HCT116 (cell line): ENCODE results near the gene ITGBL1. TPM values are rescaled to one million over a fixed set of nuclear protein-coding genes. Genes with fewer than 3 reads are reported as not detected.

ENCODE experiments used
- ATAC-seq: fragments of 200-7000 bp; cut with Tn5 transposase; 2 replicates; pipeline ENCODE4 v1.9.1; 2020; ENCODE audit warnings: mild to moderate bottlenecking, moderate library complexity
- BruUV-seq: library from RNA; stranded (reverse); fragments of 400-500 nt; replicated peaks from 2 replicates; lab custom pipeline; 2021; lab: Mats Ljungman, UMichigan
- CTCF ChIA-PET: fragments of 300-600 bp; sonication (Branson Sonifier 250); formaldehyde crosslinking; loops from one replicate; lab custom pipeline; 2021; ENCODE audit warnings: antibody characterized with exemption; lab: Charles Lee
- POLR2A ChIA-PET: fragments of 300-600, 350-600 bp; sonication (Branson Sonifier 250); formaldehyde crosslinking; loops from one replicate; lab custom pipeline; 2021; ENCODE audit warnings: antibody characterized with exemption; lab: Charles Lee
- RAD21 ChIA-PET, 2 experiments: fragments of 300-600 bp; sonication (Branson Sonifier 250); formaldehyde crosslinking; loops; one replicate each; lab custom pipeline; 2023; ENCODE audit warnings: low total read pairs in 2 of 2; ENCODE audit not compliant: uncharacterized antibody in 2 of 2, unreplicated experiment in 2 of 2, low non-redundant PET in 1 of 2; lab: Charles Lee
- DNase-seq: peaks from one replicate; pipeline ENCODE4 v3.0.0-alpha.2; 2010; ENCODE audit warnings: low read depth, low spot score
- H2AFZ ChIP-seq: fragments of 200-600 bp; shearing (Covaris generic), sonication (generic); 2 replicates; pipeline ENCODE4 v1.6.1; 2017; ENCODE audit warnings: low read depth, mixed run types, mixed read lengths, antibody characterized with exemption, low read length; ENCODE audit not compliant: poor library complexity, severe bottlenecking
- H3K27ac ChIP-seq: 2 replicates; pipeline ENCODE4 v1.5.1; 2012; ENCODE audit warnings: low read depth, low read length
- H3K27me3 ChIP-seq: fragments of 200-600 bp; sonication (generic); 2 replicates; pipeline ENCODE4 v1.6.1; 2016; ENCODE audit warnings: mixed run types, low read length, mixed read lengths; ENCODE audit not compliant: insufficient read depth
- H3K36me3 ChIP-seq, 2 experiments: fragments of 200-500 bp in 1 of 2; fragments of 200-600 bp in 1 of 2; sonication (Bioruptor generic) in 1 of 2; sonication (generic) in 1 of 2; 2 replicates each; pipeline versions ENCODE4 v1.5.1 to v1.6.1; 2014 to 2016; ENCODE audit warnings: low read length in 2 of 2, inconsistent platforms in 1 of 2, mixed read lengths in 1 of 2, mixed run types in 1 of 2; ENCODE audit not compliant: insufficient read depth in 2 of 2, control insufficient read depth in 1 of 2
- H3K4me1 ChIP-seq, 2 experiments: fragments of 200-600 bp in 1 of 2; sonication (generic) in 1 of 2; 2 replicates each; pipeline versions ENCODE4 v1.5.1 to v1.6.1; 2012 to 2017; ENCODE audit warnings: low read length in 2 of 2, inconsistent platforms in 1 of 2, mild to moderate bottlenecking in 1 of 2, mixed read lengths in 1 of 2, mixed run types in 1 of 2, moderate library complexity in 1 of 2; ENCODE audit not compliant: insufficient read depth in 2 of 2, control insufficient read depth in 1 of 2
- H3K4me2 ChIP-seq: fragments of 200-600 bp; sonication (generic); 2 replicates; pipeline ENCODE4 v1.6.1; 2017; ENCODE audit warnings: mixed run types, low read length, mixed read lengths
- H3K4me3 ChIP-seq, 2 experiments: fragments of 200-600 bp in 1 of 2; sonication (generic) in 1 of 2; replicated peaks in 1 of 2; 2 replicates each; pipeline ENCODE4 v1.5.1; 2011 to 2016; ENCODE audit warnings: low read length in 2 of 2, control low read depth in 1 of 2, low read depth in 1 of 2, mild to moderate bottlenecking in 1 of 2, mixed read lengths in 1 of 2, mixed run types in 1 of 2
- H3K79me2 ChIP-seq: fragments of 200-600 bp; sonication (generic); 2 replicates; pipeline ENCODE4 v1.6.1; 2017; ENCODE audit warnings: mild to moderate bottlenecking, mixed run types, low read length, moderate library complexity, mixed read lengths; ENCODE audit not compliant: insufficient read depth
- H3K9ac ChIP-seq: fragments of 200-600 bp; sonication (generic); 2 replicates; pipeline ENCODE4 v1.6.1; 2016; ENCODE audit warnings: low read length, mixed read lengths
- H3K9me2 ChIP-seq: fragments of 200-600 bp; sonication (generic), shearing (Covaris generic); 2 replicates; pipeline ENCODE4 v1.6.1; 2017; ENCODE audit warnings: mixed run types, mild to moderate bottlenecking, moderate library complexity; ENCODE audit not compliant: insufficient read depth
- H3K9me3 ChIP-seq, 2 experiments: fragments of 200-500 bp in 1 of 2; fragments of 200-600 bp in 1 of 2; sonication (Bioruptor generic) in 1 of 2; sonication (generic) in 1 of 2; 2 replicates each; pipeline ENCODE4 v1.6.1; 2014 to 2017; ENCODE audit warnings: low read length in 2 of 2, mixed read lengths in 2 of 2, inconsistent platforms in 1 of 2, low read depth in 1 of 2, mild to moderate bottlenecking in 1 of 2, mixed run types in 1 of 2, moderate library complexity in 1 of 2; ENCODE audit not compliant: control insufficient read depth in 1 of 2, insufficient read depth in 1 of 2
- H4K20me1 ChIP-seq: fragments of 200-600 bp; sonication (generic), shearing (Covaris generic); 2 replicates; pipeline ENCODE4 v1.6.1; 2017; ENCODE audit warnings: mixed run types, mild to moderate bottlenecking, moderate library complexity; ENCODE audit not compliant: insufficient read depth
- CEBPB ChIP-seq: IDR thresholded peaks from 2 replicates; pipeline ENCODE4 v1.6.1; 2012; ENCODE audit warnings: low read depth
- CTCF ChIP-seq, 3 experiments: fragments of 200-600 bp in 1 of 3; sonication (generic) in 1 of 3; IDR thresholded peaks in 2 of 3; conservative IDR thresholded peaks in 1 of 3; 2 replicates each; pipeline ENCODE4 v1.5.1; 2012 to 2017; ENCODE audit warnings: low read depth in 2 of 3, low read length in 2 of 3, antibody characterized with exemption in 1 of 3, borderline replicate concordance in 1 of 3, control low read depth in 1 of 3, mild to moderate bottlenecking in 1 of 3, mixed read lengths in 1 of 3, mixed run types in 1 of 3, moderate library complexity in 1 of 3; ENCODE audit not compliant: insufficient read depth in 1 of 3
- ELF1 ChIP-seq: IDR thresholded peaks from 2 replicates; pipeline ENCODE4 v1.6.1; 2012; ENCODE audit warnings: low read depth, borderline replicate concordance
- EZH2 ChIP-seq: fragments of 200-600 bp; sonication (generic); IDR thresholded peaks from 2 replicates; pipeline ENCODE4 v1.6.1; 2017; ENCODE audit warnings: antibody characterized with exemption, mixed run types
- EZH2phosphoT487 ChIP-seq: fragments of 200-600 bp; IDR thresholded peaks from 2 replicates; pipeline ENCODE4 v1.6.1; 2018; ENCODE audit warnings: antibody characterized with exemption, borderline replicate concordance
- FOSL1 ChIP-seq: IDR thresholded peaks from 2 replicates; pipeline ENCODE4 v1.6.1; 2012; ENCODE audit warnings: low read depth
- JUND ChIP-seq: IDR thresholded peaks from 2 replicates; pipeline ENCODE4 v1.6.1; 2012
- POLR2AphosphoS5 ChIP-seq: IDR thresholded peaks from 2 replicates; pipeline ENCODE4 v1.6.1; 2011; ENCODE audit warnings: mild to moderate bottlenecking, low read depth, low read length, moderate library complexity
- RAD21 ChIP-seq: IDR thresholded peaks from 2 replicates; pipeline ENCODE4 v1.6.1; 2012; ENCODE audit warnings: low read depth, mild to moderate bottlenecking
- SIN3A ChIP-seq: IDR thresholded peaks from 2 replicates; pipeline ENCODE4 v1.6.1; 2012; ENCODE audit warnings: low read depth
- SRF ChIP-seq: IDR thresholded peaks from 2 replicates; pipeline ENCODE4 v1.6.1; 2012; ENCODE audit warnings: low read depth
- ZFX ChIP-seq: fragments of 450-650 bp; IDR thresholded peaks from 2 replicates; pipeline ENCODE4 v1.6.1; 2017
- ZNF274 ChIP-seq: fragments of 200-500 bp; sonication (Bioruptor generic); IDR thresholded peaks from 2 replicates; pipeline ENCODE4 v1.6.1; 2014; ENCODE audit warnings: mild to moderate bottlenecking, low read depth, low read length, inconsistent platforms
- intact Hi-C: fragments of 100-400 bp; cut with micrococcal nuclease; formaldehyde crosslinking; loops from 2 replicates; pipeline ENCODE4 v1.10.0; 2022
- total RNA-seq: library from RNA; stranded (reverse); gene quantifications from one replicate; pipeline ENCODE4 v1.2.1, GENCODE V29; 2021; ENCODE audit not compliant: unreplicated experiment
- TF ChIP-seq, protein P1 (sequence below): IDR thresholded peaks from 2 replicates; pipeline ENCODE4 v1.6.1; 2012; ENCODE audit warnings: low read depth
- TF ChIP-seq, protein P2 (sequence below): IDR thresholded peaks from 2 replicates; pipeline ENCODE4 v1.6.1; 2012
- TF ChIP-seq, protein P3 (sequence below): IDR thresholded peaks from 2 replicates; pipeline ENCODE4 v1.6.1; 2012

Gene ITGBL1
- total RNA-seq, 1 experiment from 2014 or later = 0.66 TPM

- Histone ChIP-seq H3K4me3 (no peak overlapping the region), H3K9ac (no peak overlapping the region), H3K79me2 (no peaks in the 10 kb centered on the region), H3K4me2 (no peak overlapping the region), H3K27ac (no peak overlapping the region), H3K9me2 (no peaks in the 10 kb centered on the region), H3K4me1 (no peaks in the 10 kb centered on the region)
- no peak for ATAC-seq
- POLR2A ChIA-PET = no interaction called here
- RAD21 ChIA-PET = no interaction called here
- intact Hi-C loops = no loop called here
- CTCF ChIA-PET = no interaction called here
- no peak for DNase-seq
- TF ChIP-seq, protein P1, sequence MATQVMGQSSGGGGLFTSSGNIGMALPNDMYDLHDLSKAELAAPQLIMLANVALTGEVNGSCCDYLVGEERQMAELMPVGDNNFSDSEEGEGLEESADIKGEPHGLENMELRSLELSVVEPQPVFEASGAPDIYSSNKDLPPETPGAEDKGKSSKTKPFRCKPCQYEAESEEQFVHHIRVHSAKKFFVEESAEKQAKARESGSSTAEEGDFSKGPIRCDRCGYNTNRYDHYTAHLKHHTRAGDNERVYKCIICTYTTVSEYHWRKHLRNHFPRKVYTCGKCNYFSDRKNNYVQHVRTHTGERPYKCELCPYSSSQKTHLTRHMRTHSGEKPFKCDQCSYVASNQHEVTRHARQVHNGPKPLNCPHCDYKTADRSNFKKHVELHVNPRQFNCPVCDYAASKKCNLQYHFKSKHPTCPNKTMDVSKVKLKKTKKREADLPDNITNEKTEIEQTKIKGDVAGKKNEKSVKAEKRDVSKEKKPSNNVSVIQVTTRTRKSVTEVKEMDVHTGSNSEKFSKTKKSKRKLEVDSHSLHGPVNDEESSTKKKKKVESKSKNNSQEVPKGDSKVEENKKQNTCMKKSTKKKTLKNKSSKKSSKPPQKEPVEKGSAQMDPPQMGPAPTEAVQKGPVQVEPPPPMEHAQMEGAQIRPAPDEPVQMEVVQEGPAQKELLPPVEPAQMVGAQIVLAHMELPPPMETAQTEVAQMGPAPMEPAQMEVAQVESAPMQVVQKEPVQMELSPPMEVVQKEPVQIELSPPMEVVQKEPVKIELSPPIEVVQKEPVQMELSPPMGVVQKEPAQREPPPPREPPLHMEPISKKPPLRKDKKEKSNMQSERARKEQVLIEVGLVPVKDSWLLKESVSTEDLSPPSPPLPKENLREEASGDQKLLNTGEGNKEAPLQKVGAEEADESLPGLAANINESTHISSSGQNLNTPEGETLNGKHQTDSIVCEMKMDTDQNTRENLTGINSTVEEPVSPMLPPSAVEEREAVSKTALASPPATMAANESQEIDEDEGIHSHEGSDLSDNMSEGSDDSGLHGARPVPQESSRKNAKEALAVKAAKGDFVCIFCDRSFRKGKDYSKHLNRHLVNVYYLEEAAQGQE = no peak
- TF ChIP-seq EZH2 = no peak
- no peak for TF ChIP-seq JUND
- TF ChIP-seq RAD21 = no peak
- TF ChIP-seq CTCF (IDR thresholded peaks at IDR 0.05 in 2 of 3, conservative IDR thresholded peaks at IDR 0.05 in 1 of 3; ENCODE audit: borderline replicate concordance in 1 of 3, insufficient read depth in 1 of 3, low read depth in 2 of 3, low read length in 2 of 3) = no peak
- TF ChIP-seq SIN3A = no peak
- TF ChIP-seq SRF = no peak
- no peak for TF ChIP-seq ZNF274
- no peak for TF ChIP-seq FOSL1
- no peak for TF ChIP-seq ZFX
- TF ChIP-seq, protein P2, sequence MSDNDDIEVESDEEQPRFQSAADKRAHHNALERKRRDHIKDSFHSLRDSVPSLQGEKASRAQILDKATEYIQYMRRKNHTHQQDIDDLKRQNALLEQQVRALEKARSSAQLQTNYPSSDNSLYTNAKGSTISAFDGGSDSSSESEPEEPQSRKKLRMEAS = no peak
- no peak for TF ChIP-seq CEBPB
- no peak for TF ChIP-seq ELF1
- TF ChIP-seq EZH2phosphoT487 = no peak
- TF ChIP-seq POLR2AphosphoS5 = no peak
- TF ChIP-seq, protein P3, sequence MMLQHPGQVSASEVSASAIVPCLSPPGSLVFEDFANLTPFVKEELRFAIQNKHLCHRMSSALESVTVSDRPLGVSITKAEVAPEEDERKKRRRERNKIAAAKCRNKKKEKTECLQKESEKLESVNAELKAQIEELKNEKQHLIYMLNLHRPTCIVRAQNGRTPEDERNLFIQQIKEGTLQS = no peak
- TF ChIP-seq, all 23 proteins: peak for 0
- Histone ChIP-seq H3K9me3 (peaks cover 0 to 14% of the 10 kb centered on the region in 2 experiments; a peak in 2 of 4 replicates), H4K20me1 (no peaks in the 10 kb centered on the region), H3K27me3 (no peaks in the 10 kb centered on the region), H3K36me3 (no peaks in the 10 kb centered on the region), H2AFZ (no peak overlapping the region)
- BruUV-seq = no TSS peak
Measured at GRCh38 chr13:101614491-101614890, 162.0 kb downstream of the ITGBL1 start.
